ENCODE measurements around the gene MTMR12. TPM values are rescaled to one million over a fixed set of nuclear protein-coding genes. Genes with fewer than 3 reads are reported as not detected.

The MTMR12 gene
- total and polyA plus RNA-seq, 2 donors (not counting 3 experiments of a cell fraction or from before 2014, with no cell fraction given) = 18.2 to 38.6 TPM

DNA sequence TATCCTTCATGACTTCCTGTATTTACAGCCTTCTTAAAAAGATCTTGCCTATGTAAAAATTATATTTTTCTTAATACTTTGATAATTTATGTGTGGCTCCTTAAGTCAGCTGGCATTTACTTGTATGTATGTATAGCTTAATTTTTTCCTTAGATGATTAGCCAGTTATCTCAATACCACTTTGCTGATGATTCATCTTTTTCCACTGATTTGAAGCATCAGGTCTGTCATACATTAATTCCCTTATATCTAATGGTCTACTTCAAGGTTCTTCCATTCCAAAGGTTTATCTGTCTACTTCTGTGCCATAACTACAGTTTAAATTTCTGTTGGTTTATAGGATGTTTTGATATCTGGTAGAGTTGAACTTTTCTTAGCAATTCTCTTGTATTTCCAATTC, 44.9 kb upstream of the MTMR12 start:
- H3K4me1 ChIP-seq (ENCODE audit: control insufficient read depth, extremely low read depth, insufficient read depth, low read length) = no peaks in the 10 kb centered on the region
- CTCF ChIA-PET = interaction anchor here (1.1 to 2.0 kb wide), 2 partner anchors 28 to 126 kb away, joined by 3 to 6 read pairs; no protein-coding TSS in a partner anchor
- no peaks in the 10 kb centered on the region for H3K9me1 ChIP-seq (replicated peaks; ENCODE audit: control insufficient read depth, extremely low read depth, insufficient read depth, low read length)
- POLR2A ChIA-PET = no interaction called here
- H3K27ac ChIP-seq (ENCODE audit: insufficient read depth, low read depth, low read length) = no peak overlapping the region
- intact Hi-C loops (cut with micrococcal nuclease) (loop anchor here (5.0 kb wide), 1 partner anchor 375 kb away; no protein-coding TSS in a partner anchor), dilution Hi-C loops (cut with MboI; ENCODE audit: extremely low pct_ligation_motif_present, low sequenced_read_pairs) (no loop called here)
- no peaks in the 10 kb centered on the region for H3K9me3 ChIP-seq (replicated peaks; ENCODE audit: control insufficient read depth, insufficient read depth, low read length)
- H4K20me1 ChIP-seq (replicated peaks; ENCODE audit: control insufficient read depth, extremely low read depth, insufficient read depth, low read length) = no peaks in the 10 kb centered on the region
- H3K4me3 ChIP-seq (replicated peaks in 1 of 3; ENCODE audit: insufficient read depth in 1 of 3, low read depth in 1 of 3, low read length in 3 of 3) = no peak overlapping the region
- no TSS peak for BruUV-seq (replicated peaks)
- H2AFZ ChIP-seq (ENCODE audit: low read depth, low read length) = no peak overlapping the region
- TF ChIP-seq FOS (IDR thresholded peaks at IDR 0.05; ENCODE audit: borderline replicate concordance, insufficient read depth, low read length) (no peak), POLR2AphosphoS5 (IDR thresholded peaks at IDR 0.05; ENCODE audit: insufficient read depth, low read depth, low read length) (no peak), MYC (IDR thresholded peaks at IDR 0.05; ENCODE audit: low read depth, low read length) (no peak), JUN (IDR thresholded peaks at IDR 0.05; ENCODE audit: borderline replicate concordance, insufficient read depth, insufficient read length, low read depth) (no peak), POLR2A (IDR thresholded peaks at IDR 0.05; ENCODE audit: low read depth, low read length) (no peak), GATA2 (IDR thresholded peaks at IDR 0.05; ENCODE audit: insufficient read depth, insufficient read length, low read depth, low read length) (no peak), EZH2 (IDR thresholded peaks at IDR 0.05; ENCODE audit: borderline replicate concordance, low read depth, low read length, severe bottlenecking) (no peak)
- TF ChIP-seq, protein P1, sequence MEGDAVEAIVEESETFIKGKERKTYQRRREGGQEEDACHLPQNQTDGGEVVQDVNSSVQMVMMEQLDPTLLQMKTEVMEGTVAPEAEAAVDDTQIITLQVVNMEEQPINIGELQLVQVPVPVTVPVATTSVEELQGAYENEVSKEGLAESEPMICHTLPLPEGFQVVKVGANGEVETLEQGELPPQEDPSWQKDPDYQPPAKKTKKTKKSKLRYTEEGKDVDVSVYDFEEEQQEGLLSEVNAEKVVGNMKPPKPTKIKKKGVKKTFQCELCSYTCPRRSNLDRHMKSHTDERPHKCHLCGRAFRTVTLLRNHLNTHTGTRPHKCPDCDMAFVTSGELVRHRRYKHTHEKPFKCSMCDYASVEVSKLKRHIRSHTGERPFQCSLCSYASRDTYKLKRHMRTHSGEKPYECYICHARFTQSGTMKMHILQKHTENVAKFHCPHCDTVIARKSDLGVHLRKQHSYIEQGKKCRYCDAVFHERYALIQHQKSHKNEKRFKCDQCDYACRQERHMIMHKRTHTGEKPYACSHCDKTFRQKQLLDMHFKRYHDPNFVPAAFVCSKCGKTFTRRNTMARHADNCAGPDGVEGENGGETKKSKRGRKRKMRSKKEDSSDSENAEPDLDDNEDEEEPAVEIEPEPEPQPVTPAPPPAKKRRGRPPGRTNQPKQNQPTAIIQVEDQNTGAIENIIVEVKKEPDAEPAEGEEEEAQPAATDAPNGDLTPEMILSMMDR (IDR thresholded peaks at IDR 0.05; ENCODE audit: extremely low read depth in 1 of 2, insufficient read depth in 1 of 2, low read depth in 1 of 2, low read length in 2 of 2) = no peak
- TF ChIP-seq, protein P2, sequence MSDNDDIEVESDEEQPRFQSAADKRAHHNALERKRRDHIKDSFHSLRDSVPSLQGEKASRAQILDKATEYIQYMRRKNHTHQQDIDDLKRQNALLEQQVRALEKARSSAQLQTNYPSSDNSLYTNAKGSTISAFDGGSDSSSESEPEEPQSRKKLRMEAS (IDR thresholded peaks at IDR 0.05; ENCODE audit: insufficient read depth, insufficient read length) = no peak
- H3K79me2 ChIP-seq (ENCODE audit: control insufficient read depth, insufficient read depth, low read length) = no peaks in the 10 kb centered on the region
- FAIRE-seq (no peak), DNase-seq (ENCODE audit: low read depth, low spot score) (no peak)
- peaks cover 4 to 23% of the 10 kb centered on the region in 2 experiments for H3K36me3 ChIP-seq (ENCODE audit: control insufficient read depth in 2 of 2, extremely low read depth in 1 of 2, insufficient read depth in 2 of 2, low read length in 2 of 2)
- no peak overlapping the region for H3K9ac ChIP-seq (replicated peaks; ENCODE audit: extremely low read depth, insufficient read depth, low read length)
- no peaks in the 10 kb centered on the region for H3K27me3 ChIP-seq (ENCODE audit: control insufficient read depth in 2 of 2, insufficient read depth in 2 of 2, low read length in 2 of 2)
- H3K4me2 ChIP-seq (ENCODE audit: insufficient read depth, low read length) = no peak overlapping the region
